Measurements from ENCODE around the gene MAPK4.

MAPK4 gene

GRCh38 chr18:50720325-50720674 lies 160.4 kb downstream of the MAPK4 start:
- TF ChIP-seq CTCF (IDR thresholded peaks at IDR 0.05; ENCODE audit: low read depth, low read length) = no peak
- in situ Hi-C loops (cut with HindIII; ENCODE audit: low sequenced_read_pairs) = no loop called here
- DNase-seq (ENCODE audit: low read depth, low spot score) = no peak
- no peak overlapping the region for H3K4me3 ChIP-seq (ENCODE audit: low read depth, low read length)

DNA sequence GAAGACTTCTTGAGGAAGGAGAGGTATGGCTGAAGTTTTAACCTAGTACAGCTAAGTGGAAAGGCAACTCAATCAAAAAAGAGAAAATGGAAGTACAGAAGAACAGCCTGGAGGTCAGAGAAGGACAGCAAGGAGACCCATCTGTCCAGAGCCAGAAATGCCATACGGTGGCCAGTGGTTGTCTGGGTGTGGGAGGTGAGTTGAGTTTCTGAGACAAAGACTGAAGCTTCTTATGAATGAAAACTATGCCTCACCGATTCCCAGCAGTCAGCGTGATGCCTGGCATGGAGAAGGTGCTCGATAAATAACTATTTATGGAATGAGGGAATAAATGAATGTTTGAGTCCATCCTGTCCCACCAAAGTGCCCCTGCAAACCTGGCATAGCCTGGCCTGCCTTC lies 161.1 kb downstream of the MAPK4 start:
- in situ Hi-C loops (cut with HindIII; ENCODE audit: low sequenced_read_pairs) = no loop called here
- DNase-seq (ENCODE audit: low read depth, low spot score) = no peak
- no peak for TF ChIP-seq CTCF (IDR thresholded peaks at IDR 0.05; ENCODE audit: low read depth, low read length)

GRCh38 chr18:50721451-50722120 lies 161.7 kb downstream of the MAPK4 start:
- in situ Hi-C loops (cut with HindIII; ENCODE audit: low sequenced_read_pairs) = no loop called here
- no peak overlapping the region for H3K4me3 ChIP-seq (ENCODE audit: low read depth, low read length)
- DNase-seq (ENCODE audit: low read depth, low spot score) = no peak
- TF ChIP-seq CTCF (IDR thresholded peaks at IDR 0.05; ENCODE audit: low read depth, low read length) = no peak

More for the DNA sequence above, 161.1 kb downstream of the MAPK4 start:
- H3K4me3 ChIP-seq (ENCODE audit: low read depth, low read length) = no peak overlapping the region

GRCh38 chr18:50722311-50722710 lies 162.4 kb downstream of the MAPK4 start:
- TF ChIP-seq CTCF (IDR thresholded peaks at IDR 0.05; ENCODE audit: low read depth, low read length) = no peak
- in situ Hi-C loops (cut with HindIII; ENCODE audit: low sequenced_read_pairs) = no loop called here
- no peak for DNase-seq (ENCODE audit: low read depth, low spot score)

GRCh38 chr18:50724751-50725151 lies 164.9 kb downstream of the MAPK4 start:
- H3K4me3 ChIP-seq (ENCODE audit: low read depth, low read length) = no peak overlapping the region
- TF ChIP-seq CTCF (IDR thresholded peaks at IDR 0.05; ENCODE audit: low read depth, low read length) = no peak
- in situ Hi-C loops (cut with HindIII; ENCODE audit: low sequenced_read_pairs) = no loop called here
- no peak for DNase-seq (ENCODE audit: low read depth, low spot score)

More at GRCh38 chr18:50722311-50722710, 162.4 kb downstream of the MAPK4 start:
- H3K4me3 ChIP-seq (ENCODE audit: low read depth, low read length) = no peak overlapping the region

- in situ Hi-C loops (cut with HindIII; ENCODE audit: low sequenced_read_pairs) = no loop called here
- H3K4me3 ChIP-seq (ENCODE audit: low read depth, low read length) = no peak overlapping the region
- no peak for DNase-seq (ENCODE audit: low read depth, low spot score)
- no peak for TF ChIP-seq CTCF (IDR thresholded peaks at IDR 0.05; ENCODE audit: low read depth, low read length)
Measured at GRCh38 chr18:50726960-50727589, 167.2 kb downstream of the MAPK4 start.
